Fibroblast of lung (primary cell): ENCODE measurements around the gene DCP1A.

ENCODE experiments used
- CTCF ChIP-seq, 2 donors: IDR thresholded peaks in 1 of 2; conservative IDR thresholded peaks in 1 of 2; 1 replicate in 1 of 2; 2 replicates in 1 of 2; pipeline ENCODE4 v1.5.1; 2011 to 2012; ENCODE audit warnings: low read length in 2 of 2, control low read depth in 1 of 2, inconsistent platforms in 1 of 2, low read depth in 1 of 2, mild to moderate bottlenecking in 1 of 2
- EZH2 ChIP-seq: IDR thresholded peaks from 2 replicates; pipeline ENCODE4 v1.5.1; 2012; ENCODE audit warnings: low read length, control low read depth, mild to moderate bottlenecking; ENCODE audit errors: missing control alignments

- no peak for TF ChIP-seq CTCF (conservative IDR thresholded peaks at IDR 0.05 in 1 of 2, IDR thresholded peaks at IDR 0.05 in 1 of 2; ENCODE audit: low read depth in 1 of 2, low read length in 2 of 2)
- no peak for TF ChIP-seq EZH2
Measured at GRCh38 chr3:53263907-53264306, 83.4 kb downstream of the DCP1A start.
